HG03460 (cell line): ENCODE results near the gene SCP2.
A peak's percentile ranks its signal among the peaks of the same experiment; 100 is the strongest.

Source experiments
- ATAC-seq: cut with Tn5 transposase; IDR thresholded peaks from one replicate; pipeline ENCODE4 v1.9.1; 2021; ENCODE audit not compliant: unreplicated experiment

SCP2 gene, protein sequence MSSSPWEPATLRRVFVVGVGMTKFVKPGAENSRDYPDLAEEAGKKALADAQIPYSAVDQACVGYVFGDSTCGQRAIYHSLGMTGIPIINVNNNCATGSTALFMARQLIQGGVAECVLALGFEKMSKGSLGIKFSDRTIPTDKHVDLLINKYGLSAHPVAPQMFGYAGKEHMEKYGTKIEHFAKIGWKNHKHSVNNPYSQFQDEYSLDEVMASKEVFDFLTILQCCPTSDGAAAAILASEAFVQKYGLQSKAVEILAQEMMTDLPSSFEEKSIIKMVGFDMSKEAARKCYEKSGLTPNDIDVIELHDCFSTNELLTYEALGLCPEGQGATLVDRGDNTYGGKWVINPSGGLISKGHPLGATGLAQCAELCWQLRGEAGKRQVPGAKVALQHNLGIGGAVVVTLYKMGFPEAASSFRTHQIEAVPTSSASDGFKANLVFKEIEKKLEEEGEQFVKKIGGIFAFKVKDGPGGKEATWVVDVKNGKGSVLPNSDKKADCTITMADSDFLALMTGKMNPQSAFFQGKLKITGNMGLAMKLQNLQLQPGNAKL

DNA sequence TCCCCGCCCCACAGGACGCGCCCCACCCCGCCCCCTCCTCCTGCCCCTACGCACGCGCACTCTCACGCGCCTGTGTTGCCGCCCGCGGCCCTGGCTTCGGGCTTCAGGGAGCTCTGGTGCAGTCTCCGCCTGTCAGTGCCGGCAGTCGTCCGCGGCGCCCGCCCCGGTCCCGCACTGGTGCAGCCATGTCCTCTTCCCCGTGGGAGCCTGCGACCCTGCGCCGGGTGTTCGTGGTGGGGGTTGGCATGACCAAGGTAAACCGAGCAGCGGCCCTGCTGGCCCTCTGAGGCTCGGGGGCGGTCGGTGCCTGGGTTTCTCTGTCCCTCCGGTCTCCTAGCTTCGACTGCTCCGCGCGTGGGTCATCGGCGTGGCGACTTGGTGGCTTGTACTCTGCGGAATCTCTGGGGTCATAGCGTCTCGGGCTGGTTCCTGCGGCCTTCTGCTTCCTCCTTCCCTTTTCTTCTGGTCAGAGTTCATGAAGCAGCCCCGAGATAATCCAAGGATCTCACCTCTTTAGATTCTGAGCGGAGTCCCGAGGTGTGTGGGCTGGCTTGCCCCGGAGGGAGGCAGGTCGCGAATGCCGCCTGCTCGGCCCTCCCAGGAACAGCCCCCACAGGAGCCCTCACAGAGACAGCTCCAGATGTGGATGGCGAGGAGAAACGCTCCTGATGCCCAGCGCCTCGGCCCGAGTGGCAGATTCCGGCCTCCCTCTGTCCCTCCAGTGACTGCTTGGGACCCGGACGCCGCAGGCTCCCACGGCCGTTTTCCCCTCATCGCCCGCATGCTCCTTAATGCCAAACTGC lies at the start of gene SCP2:
SCP2 (plus strand) TSS at position 65 of the 803 bp plus-strand sequence; CDS start at position 186, 121 bp downstream.
- peak; percentile 69 for ATAC-seq

DNA sequence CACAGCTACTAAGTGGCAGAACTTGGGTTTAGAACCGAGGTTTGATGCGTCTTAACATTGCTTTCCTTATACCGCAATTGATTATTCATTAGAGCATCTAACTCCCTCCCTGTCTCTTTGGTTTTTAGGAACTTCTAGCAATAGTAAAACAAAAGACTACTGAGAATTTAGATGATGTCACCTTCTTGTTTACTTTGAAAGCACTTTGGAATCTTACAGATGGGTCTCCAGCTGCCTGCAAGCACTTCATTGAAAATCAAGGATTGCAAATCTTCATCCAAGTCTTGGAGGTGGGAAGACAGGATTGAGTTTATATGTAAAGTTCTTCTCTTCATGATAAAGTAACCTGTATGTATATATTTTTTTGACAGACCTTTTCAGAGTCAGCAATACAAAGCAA lies 49.5 kb upstream of the SCP2 start:
- ATAC-seq = no peak

DNA sequence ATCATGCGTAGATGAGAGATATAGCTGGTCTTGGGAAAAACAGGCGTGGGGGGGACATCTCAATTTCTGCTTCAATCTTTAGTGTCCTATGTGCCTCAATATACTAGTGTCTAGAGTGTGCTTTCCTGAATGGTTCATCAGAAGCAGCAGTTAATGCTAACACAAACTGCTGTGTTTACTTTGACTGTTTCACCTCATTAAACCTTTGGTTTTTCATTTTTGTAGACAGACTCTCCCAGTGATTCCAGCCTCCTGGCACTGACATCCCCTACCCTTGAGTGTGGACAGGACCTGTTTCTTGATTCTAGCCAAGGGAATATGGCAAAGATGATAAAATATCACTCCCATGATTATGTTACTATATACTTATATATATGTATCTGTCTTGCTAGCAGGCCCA lies 46.9 kb upstream of the SCP2 start:
- no peak for ATAC-seq

DNA sequence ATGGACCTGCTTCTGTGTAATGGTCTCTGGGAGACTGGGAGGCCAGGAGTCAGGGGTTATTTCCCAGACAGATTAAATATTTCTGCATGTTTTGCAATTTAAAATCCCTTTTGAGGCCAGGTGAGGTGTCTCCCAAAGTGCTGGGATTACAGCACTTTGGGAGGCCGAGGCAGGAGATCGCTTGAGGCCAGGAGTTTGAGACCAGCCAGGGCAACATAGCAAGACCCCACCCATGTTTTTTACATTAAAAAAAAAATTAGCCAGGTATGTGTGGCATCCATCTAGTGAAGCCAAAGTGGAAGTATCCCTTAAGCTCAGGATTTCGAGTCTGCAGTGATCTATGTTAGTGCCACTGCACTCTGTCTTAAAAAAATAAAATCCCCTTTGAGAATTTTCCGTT lies 39.6 kb upstream of the SCP2 start:
- no peak for ATAC-seq

DNA sequence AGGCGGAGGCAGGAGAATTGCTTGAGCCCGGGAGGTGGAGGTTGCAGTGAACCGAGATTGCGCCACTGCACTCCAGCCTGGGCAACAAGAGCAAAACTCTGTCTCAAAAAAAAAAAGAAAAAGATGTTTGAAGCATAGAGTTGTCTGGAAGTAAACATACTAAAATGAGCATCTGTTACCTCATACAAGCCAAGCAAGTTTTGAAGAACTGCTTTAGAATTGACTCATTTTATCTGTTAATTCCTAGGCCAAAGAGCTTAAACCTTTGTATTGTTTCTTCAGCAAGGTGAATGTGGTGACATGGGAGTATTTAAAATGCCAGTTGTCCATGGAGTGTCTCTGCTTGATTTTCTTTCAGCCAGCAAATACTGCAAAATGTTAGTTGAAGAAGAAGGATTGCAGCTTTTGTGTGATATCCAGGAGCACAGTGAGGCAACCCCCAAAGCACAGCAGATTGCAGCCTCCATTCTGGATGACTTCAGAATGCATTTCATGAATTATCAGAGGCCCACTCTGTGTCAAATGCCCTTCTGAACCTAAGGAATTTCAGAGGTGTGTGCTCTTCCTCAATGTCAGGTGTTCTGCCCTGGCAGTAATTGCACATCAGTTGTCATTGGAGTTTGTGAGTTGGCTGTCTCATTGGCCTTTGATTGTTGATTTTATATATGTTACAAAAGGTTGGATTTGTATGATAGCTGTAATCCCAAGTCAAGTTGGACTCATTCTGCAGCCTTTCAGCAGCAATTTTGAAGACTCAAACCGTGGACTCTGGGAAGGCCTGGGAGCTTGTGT lies 34.5 kb upstream of the SCP2 start:
- ATAC-seq = no peak

DNA sequence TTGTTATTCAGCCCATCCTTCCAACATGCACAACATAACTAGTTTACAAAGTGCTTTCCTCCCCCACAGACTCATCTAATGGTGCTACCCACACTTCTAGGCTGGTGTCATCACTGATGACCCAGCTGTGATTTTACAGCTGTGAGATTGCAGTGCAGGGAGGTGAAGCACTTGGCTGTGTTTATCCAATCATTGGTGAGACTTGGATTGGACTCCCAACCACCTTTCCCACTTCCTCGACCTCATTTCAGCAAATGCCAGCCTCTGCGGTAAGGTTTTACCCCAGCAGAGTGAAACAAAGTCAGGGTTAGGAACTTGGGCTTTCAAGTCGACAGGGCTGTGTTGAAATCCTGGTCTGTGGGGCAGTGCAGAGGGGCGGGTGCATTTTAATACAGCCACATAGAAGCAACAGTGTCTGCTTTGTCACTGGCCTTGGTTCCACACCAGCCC lies 27.6 kb upstream of the SCP2 start:
- ATAC-seq = no peak

DNA sequence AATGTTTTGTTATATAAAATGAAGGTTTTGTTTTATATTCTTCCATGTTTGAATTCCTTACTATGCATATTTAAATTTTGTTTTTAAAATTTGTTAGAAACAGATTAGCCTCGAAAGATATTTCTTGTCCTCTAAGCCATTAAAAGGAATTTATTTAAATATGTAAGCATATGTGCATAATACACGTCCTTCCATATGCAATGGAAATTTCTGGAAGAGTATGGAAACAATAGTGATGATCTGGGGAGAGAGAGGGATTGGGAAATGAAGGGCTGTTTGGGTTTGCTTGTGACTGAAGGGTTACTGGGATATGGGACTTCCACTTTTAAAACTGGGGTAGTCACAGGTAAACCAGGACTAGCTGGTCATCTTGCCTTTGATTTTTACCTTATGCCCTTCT lies 26.7 kb upstream of the SCP2 start:
- ATAC-seq = no peak

DNA sequence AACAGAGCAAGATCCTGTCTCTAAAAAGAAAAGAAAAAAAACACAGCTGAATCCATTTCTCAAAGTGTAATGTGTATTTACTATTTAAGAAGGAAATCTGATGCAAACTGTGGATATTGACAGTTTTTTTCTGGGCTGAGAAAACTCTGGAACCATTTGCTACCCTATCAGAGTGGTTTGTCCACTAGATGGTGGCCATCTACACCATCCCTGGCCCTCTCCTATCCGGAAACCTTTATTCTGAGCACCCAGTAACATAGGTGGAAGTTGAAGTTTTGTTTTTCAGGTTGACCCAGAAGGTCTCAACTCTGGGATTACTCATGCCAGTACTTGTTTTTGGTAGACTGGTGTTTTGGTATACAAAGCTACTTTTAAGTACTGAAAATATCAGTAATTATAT lies 25.7 kb upstream of the SCP2 start:
- no peak for ATAC-seq

DNA sequence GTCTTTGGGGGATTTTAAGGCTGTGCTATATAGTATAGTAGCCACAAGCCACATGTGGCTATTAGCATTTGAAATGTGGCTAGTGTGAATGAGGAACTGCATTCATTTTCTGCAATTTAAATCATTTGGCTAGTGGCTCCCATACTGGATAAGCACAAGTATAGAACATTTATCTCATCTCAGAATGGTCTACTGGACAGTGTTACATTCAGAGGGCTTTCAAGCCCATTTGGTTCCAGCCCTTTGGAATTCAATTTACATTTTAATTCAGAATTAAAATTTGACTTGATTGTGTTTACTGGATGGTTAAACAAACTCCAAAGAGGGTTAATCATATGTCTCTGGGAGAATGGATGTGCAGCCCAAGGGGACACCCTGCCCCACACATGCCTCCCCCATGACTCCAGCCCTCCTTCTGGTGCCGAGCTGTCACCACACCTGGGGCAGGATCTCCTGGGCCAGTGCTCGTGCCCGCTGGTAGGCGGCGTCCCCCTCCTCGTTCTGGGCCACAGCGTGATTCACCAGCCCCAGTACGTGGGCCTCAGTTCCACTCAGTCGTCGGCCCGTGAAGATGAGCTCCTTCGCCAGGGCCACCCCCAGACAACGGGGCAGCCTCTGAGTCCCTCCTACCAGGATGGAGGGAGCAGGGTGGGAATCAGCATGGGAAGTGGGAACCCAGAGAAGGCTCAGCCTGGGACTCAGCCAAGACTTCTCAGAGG lies 22.7 kb upstream of the SCP2 start:
- ATAC-seq = no peak

DNA sequence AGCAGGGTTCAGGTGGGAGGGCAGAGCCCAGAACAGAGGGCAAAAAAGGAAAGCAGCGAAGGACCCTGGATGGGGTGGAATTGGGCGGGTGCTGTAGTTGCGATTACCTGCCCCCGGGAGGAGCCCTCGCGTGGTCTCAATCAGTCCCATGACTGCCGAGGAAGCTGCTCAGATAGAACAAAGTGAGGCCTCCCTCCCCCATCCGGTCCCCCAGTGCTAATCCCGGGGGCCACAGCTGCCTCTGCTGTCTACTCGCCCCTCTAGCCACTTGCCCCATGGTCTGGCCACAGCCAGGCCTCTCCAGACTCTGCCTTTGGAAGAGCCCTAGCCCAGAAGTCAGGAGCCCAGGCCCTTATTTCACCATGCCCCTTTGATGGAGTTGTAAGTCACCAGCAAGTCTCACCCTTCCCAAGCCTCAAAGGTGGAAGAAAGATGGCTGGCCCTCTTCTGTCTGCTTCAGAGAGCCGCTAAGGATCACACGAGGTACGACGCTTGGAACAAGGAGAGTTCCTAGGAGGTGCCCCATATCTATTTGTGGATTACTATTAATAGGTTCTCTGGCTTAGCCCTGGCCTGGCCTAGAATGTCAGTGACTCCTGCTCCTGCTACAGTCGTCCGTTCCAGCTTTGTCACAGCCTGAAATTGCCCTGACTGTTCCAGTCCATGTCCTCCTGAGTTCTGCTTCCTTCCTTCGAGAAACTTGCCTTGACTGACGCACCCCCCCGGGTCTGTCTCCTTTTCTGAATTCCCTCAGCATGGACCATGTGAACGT lies 22.0 kb upstream of the SCP2 start:
- ATAC-seq = no peak

DNA sequence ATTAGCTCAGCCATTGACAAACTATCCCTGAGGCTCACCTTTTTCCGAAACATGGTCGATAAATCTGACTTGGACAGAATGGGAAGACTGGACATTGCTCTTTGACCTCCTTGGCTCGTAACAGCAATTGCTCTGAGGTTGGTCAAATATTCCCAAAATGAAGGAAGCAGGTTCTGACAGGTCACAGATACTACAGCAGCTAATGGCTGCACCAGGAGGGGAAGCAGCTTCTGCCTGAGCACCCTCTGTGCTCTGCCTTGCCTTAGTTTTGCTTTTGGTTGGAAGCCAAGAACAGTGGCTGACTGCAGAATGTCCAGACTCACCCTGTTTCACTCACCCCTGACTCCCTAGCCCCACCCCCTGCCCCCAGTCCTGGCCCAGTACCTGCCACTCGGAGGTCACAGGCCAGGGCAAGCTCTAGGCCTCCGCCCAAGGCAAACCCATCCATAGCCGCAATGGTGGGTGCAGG lies 20.9 kb upstream of the SCP2 start:
- ATAC-seq = no peak

DNA sequence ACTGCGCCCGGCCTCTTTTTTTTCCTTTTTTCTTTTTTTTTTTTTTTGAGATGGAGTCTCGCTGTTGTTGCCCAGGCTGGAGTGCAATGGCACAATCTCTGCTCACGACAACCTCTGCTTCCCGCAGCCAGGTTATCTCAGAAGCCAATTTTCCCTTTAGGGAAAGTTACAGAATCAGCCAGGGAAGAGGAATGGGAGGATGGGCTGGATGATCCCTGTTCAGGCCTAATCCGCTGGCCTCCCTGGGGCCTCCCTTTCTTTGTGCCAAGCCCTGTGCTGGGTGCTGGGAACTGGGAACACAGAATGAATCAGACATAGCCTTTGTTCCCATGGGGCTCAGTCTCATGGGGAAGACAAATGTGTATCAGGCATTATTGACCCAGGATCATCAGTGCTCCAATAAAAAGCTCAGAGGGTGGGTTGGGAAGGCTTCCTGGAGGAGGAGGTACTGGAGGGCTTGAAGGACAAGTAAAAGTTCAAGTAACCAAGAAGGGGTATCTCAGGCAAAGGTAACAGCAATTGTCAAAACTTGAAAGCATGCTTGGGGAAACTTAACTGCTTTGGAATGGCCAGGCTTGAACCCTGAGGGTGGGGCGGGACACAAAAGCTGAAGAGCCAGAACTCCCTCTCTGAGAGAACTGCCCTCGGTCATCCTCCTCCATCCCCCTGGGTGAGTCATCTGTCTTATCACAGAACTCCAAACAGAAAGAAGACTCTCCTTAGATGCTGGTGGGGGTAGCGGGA lies 19.8 kb upstream of the SCP2 start:
- ATAC-seq = no peak

DNA sequence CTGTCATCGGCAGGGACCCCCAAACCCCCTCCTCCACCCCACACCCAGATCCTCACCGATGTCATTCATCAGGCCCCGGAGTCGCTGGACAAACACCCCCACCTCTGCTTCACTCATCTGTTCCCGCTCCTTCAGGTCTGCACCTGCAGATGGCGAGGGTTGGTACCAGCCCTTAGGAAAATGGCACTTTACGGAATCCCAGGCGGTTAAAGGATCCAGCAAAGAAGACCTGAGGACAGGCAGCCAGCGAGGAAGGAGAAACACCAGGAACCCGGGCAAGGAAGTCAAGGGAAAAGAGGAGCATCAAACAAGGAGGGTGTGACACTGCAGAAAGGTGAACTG lies 19.3 kb upstream of the SCP2 start:
- ATAC-seq = no peak

DNA sequence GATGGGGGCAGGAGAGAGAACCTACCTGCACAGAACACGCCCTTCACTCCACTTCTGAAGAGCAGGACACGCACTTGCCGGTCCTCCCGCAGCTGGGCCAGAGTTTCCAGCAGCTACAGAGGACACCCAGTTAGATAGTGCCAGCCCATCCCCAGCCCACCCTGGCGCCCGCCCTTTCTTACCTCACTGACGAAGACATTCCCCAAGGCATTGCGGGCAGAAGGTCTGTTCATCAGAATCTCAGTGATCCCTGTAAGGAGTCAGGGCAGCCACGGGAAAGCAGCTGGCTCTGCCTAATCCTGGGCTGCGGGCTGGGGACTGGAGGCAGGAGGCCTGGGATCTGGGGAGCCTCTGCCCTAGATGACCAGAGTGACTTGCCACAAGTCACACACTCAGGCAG lies 15.5 kb upstream of the SCP2 start:
- ATAC-seq = no peak

DNA sequence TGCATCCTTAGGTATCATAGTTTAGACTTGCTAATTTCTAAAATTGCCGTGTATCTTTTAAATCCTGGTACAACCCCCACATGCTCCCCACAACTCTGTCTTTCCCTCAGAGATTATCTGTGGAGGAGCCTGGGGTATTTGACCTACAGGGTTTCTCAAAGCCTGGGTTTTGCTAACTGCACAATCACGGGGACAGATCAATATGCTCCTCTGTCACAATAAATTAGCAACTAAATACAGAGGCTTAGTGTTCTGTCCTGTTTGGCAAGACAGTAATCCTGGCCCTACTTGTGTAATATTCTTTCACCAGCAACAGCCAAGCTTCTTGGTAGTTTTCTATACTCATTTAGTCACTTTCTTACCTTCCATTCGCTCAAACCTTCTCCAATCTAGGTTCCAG lies 14.1 kb upstream of the SCP2 start:
- ATAC-seq = no peak

DNA sequence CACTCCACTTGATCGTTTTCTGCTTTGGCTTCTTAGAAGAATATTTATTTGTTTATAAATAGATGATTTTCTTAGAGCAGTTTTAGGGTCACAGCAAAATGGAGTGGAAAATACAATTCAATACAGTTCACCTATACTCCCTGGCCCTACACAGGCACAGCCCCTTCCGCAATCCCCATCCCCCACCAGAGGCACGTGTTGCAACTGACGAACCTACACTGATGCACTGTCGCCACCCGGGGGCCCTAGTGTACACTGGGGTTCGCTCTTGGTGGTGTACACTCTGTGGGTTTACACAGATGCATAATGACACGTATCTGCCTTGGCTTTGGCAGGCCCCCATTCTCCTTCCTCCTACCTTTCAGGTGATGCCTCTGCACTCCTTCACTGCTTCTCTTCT lies 13.5 kb upstream of the SCP2 start:
- ATAC-seq = no peak

DNA sequence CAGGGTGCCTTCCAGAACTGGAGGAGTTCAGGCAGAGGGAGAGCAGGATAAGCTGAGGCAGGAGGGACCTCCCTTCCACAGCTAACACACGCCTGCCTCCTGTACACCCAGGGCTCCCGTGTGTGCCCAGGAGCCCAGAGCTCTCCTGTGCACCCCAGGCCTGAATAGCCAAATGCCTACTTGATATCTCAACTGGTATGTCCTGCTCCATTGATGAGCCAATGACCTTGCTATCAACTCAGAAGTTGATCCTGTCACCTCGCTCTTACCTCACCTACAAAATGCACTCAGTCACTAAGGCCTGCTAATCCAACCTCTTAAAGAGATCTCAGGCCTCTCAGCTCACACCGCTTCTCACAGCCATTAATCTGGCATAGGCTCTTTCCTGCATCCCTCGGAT lies 12.6 kb upstream of the SCP2 start:
- ATAC-seq = no peak

DNA sequence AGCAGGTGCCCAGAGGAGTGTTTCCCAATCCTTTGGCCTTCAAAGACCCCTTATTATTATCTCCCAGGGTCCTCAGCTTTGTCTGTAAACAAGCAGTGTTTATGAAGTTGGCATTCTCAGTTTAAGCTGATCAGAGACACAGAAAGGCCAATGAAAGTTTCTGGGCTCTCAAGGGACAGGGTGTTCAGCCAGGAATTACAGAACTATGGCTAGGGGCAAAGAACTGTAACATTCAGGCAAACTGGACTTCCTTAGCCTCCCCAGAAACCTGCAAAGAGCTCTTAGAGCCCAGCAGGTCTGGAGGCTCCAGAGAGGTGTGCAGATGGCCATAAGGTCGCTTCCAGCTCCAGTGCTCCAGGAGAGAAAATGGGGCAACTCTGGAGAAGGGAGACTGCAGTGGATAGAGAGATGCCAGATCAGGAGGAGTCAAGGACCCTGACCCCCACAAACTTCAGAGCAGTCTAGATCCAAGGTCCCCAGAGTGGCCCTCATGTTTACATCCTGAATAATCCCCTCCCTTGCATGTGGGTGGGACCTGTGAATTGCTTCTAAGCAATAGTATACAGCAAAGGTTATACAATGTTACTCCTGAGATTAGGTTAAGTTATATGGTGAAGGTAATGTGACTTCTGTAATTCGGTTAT lies 11.7 kb upstream of the SCP2 start:
- ATAC-seq = no peak

DNA sequence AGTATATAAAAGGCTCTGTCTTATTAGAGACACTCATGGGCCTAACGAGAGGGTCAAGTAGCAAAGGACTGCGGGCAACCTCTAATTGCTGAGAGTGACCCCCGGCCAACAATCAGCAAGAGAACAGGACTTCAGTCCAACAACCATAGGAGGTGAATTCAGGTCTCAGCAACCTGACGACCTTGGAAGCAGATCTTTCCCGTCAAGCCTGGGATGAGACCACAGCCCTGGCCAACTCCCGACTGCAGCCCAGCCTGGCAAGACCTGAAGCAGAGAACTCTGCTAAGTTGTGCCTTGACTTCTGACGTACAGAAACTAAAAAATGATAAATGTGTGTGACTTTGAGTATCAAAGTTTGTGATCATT lies 11.2 kb upstream of the SCP2 start:
- ATAC-seq = no peak
